ENCODE measurements around the gene BCR. TPM values are rescaled to one million over a fixed set of nuclear protein-coding genes. Genes with fewer than 3 reads are reported as not detected.

The BCR gene
- polyA plus RNA-seq, 1 donor (not counting 4 experiments of a cell fraction or from before 2014, with no cell fraction given): 25.8 TPM

DNA sequence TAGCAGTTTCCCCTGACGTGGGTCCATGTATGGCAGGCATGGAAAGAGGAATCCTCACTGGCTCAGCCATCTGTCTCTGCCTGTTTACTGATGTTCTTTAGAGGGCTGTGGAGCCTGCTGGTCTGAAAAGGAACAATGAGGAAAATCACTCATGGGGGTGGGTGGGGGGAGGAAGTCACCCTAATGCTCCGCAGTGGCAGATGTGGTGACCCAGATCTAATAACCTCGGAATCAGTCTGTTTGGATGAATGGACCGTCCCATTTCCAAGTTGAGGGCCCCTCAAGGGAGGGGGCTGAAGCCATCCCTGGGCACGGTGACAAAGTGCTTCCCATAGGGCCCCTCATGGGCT is 4.4 kb downstream of the BCR start:
- no peak for DNase-seq (ENCODE audit: low read depth, low spot score)
- H3K4me3 ChIP-seq (ENCODE audit: control insufficient read depth in 2 of 3, extremely low read depth in 1 of 3, insufficient read depth in 2 of 3, low read depth in 1 of 3, low read length in 3 of 3): peak overlapping the region in 1 of 3 experiments; percentile 26
- H3K27ac ChIP-seq (ENCODE audit: control insufficient read depth, insufficient read depth, low read length): no peak overlapping the region

DNA sequence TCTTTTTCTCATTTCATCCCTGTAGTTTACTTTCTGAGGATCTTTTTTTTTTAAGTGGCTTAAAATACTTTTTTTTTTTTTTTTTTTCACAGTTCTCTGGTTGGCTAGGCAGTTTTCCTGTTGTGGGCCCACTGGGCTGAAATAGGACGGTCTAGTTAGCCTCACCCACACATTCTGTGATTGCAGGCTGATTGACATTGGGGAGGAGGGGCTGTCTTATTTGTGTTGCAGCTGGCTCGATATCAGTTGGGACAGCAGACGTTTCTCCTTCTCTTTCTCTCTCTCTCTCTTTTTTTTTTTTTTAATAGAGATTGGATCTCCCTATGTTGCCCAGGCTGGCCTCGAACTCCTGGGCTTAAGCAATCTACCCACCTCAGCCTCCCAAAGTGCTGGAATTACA is 6.9 kb downstream of the BCR start:
- no peak for TF ChIP-seq EZH2 (IDR thresholded peaks at IDR 0.05; ENCODE audit: low read length)
- TF ChIP-seq, protein P1, sequence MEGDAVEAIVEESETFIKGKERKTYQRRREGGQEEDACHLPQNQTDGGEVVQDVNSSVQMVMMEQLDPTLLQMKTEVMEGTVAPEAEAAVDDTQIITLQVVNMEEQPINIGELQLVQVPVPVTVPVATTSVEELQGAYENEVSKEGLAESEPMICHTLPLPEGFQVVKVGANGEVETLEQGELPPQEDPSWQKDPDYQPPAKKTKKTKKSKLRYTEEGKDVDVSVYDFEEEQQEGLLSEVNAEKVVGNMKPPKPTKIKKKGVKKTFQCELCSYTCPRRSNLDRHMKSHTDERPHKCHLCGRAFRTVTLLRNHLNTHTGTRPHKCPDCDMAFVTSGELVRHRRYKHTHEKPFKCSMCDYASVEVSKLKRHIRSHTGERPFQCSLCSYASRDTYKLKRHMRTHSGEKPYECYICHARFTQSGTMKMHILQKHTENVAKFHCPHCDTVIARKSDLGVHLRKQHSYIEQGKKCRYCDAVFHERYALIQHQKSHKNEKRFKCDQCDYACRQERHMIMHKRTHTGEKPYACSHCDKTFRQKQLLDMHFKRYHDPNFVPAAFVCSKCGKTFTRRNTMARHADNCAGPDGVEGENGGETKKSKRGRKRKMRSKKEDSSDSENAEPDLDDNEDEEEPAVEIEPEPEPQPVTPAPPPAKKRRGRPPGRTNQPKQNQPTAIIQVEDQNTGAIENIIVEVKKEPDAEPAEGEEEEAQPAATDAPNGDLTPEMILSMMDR (optimal IDR thresholded peaks at IDR 0.05 in 1 of 3, IDR thresholded peaks at IDR 0.05 in 1 of 3, conservative IDR thresholded peaks at IDR 0.05 in 1 of 3; ENCODE audit: extremely low read depth in 1 of 3, insufficient read depth in 2 of 3, low read length in 3 of 3): no peak
- no peaks in the 10 kb centered on the region for H3K27me3 ChIP-seq (ENCODE audit: control insufficient read depth, extremely low read depth, insufficient read depth, low read length)
- no peak overlapping the region for H3K27ac ChIP-seq (ENCODE audit: control insufficient read depth, insufficient read depth, low read length)
- no peak overlapping the region for H3K9ac ChIP-seq (ENCODE audit: control insufficient read depth, extremely low read depth, insufficient read depth, low read length)
- peaks cover 92% of the 10 kb centered on the region for H3K79me2 ChIP-seq (ENCODE audit: control insufficient read depth, insufficient read depth, low read length)
- H3K4me3 ChIP-seq (ENCODE audit: control insufficient read depth in 2 of 3, extremely low read depth in 1 of 3, insufficient read depth in 2 of 3, low read depth in 1 of 3, low read length in 3 of 3): no peak overlapping the region
- no peak overlapping the region for H2AFZ ChIP-seq (ENCODE audit: control insufficient read depth, low read length)
- no peak overlapping the region for H3K4me2 ChIP-seq (ENCODE audit: control insufficient read depth, extremely low read depth, insufficient read depth, low read depth, low read length)
- no peaks in the 10 kb centered on the region for H3K9me3 ChIP-seq (ENCODE audit: control insufficient read depth, low read depth, low read length)
- H3K4me1 ChIP-seq (ENCODE audit: control insufficient read depth, extremely low read depth, insufficient read depth, low read length): peaks cover 19% of the 10 kb centered on the region
- FAIRE-seq (no peak), DNase-seq (ENCODE audit: low read depth, low spot score) (no peak)
- H3K36me3 ChIP-seq (ENCODE audit: control insufficient read depth in 2 of 2, extremely low read depth in 1 of 2, insufficient read depth in 2 of 2, low read length in 2 of 2): peaks cover 12 to 23% of the 10 kb centered on the region in 2 experiments
- peaks cover 9% of the 10 kb centered on the region for H3K9me1 ChIP-seq (ENCODE audit: control insufficient read depth, extremely low read depth, insufficient read depth, low read length)
- peaks cover 27% of the 10 kb centered on the region for H4K20me1 ChIP-seq (ENCODE audit: control insufficient read depth, extremely low read depth, insufficient read depth, low read length)
- dilution Hi-C loops (cut with MboI; ENCODE audit: extremely low pct_ligation_motif_present, low sequenced_read_pairs): loop anchor here (5.0 kb wide), 1 partner anchor 40 kb away; no protein-coding TSS in a partner anchor

More for the DNA sequence above, 4.4 kb downstream of the BCR start:
- Histone ChIP-seq H3K36me3 (ENCODE audit: control insufficient read depth in 2 of 2, extremely low read depth in 1 of 2, insufficient read depth in 2 of 2, low read length in 2 of 2) (peaks cover 9 to 28% of the 10 kb centered on the region in 2 experiments), H3K4me2 (ENCODE audit: control insufficient read depth, extremely low read depth, insufficient read depth, low read depth, low read length) (no peak overlapping the region), H3K27me3 (ENCODE audit: control insufficient read depth, extremely low read depth, insufficient read depth, low read length) (no peaks in the 10 kb centered on the region), H3K4me1 (ENCODE audit: control insufficient read depth, extremely low read depth, insufficient read depth, low read length) (peaks cover 33% of the 10 kb centered on the region), H2AFZ (ENCODE audit: control insufficient read depth, low read length) (no peak overlapping the region), H3K9me1 (ENCODE audit: control insufficient read depth, extremely low read depth, insufficient read depth, low read length) (peaks cover 9% of the 10 kb centered on the region), H3K9me3 (ENCODE audit: control insufficient read depth, low read depth, low read length) (no peaks in the 10 kb centered on the region), H3K9ac (ENCODE audit: control insufficient read depth, extremely low read depth, insufficient read depth, low read length) (no peak overlapping the region), H4K20me1 (ENCODE audit: control insufficient read depth, extremely low read depth, insufficient read depth, low read length) (peaks cover 31% of the 10 kb centered on the region), H3K79me2 (ENCODE audit: control insufficient read depth, insufficient read depth, low read length) (peaks cover 88% of the 10 kb centered on the region)
- FAIRE-seq: no peak
- dilution Hi-C loops (cut with MboI; ENCODE audit: extremely low pct_ligation_motif_present, low sequenced_read_pairs): loop anchor here (5.0 kb wide), 1 partner anchor 43 kb away; no protein-coding TSS in a partner anchor
- TF ChIP-seq, protein P1 (optimal IDR thresholded peaks at IDR 0.05 in 1 of 3, IDR thresholded peaks at IDR 0.05 in 1 of 3, conservative IDR thresholded peaks at IDR 0.05 in 1 of 3; ENCODE audit: extremely low read depth in 1 of 3, insufficient read depth in 2 of 3, low read length in 3 of 3): no peak
- no peak for TF ChIP-seq EZH2 (IDR thresholded peaks at IDR 0.05; ENCODE audit: low read length)
